ENCODE measurements around the gene FCER1A.

- TF ChIP-seq CTCF (IDR thresholded peaks at IDR 0.05) (no peak), POLR2A (IDR thresholded peaks at IDR 0.05) (no peak), POLR2AphosphoS5 (IDR thresholded peaks at IDR 0.05) (no peak)
These were observed 5.3 kb upstream of the FCER1A start for GRCh38 chr1:159296706-159297375.
